ENCODE data around the gene MYL7. TPM values are rescaled to one million over a fixed set of nuclear protein-coding genes. Genes with fewer than 3 reads are reported as not detected.

MYL7 gene
- total RNA-seq, 1 donor from 2014 or later, result 1.6 TPM

DNA sequence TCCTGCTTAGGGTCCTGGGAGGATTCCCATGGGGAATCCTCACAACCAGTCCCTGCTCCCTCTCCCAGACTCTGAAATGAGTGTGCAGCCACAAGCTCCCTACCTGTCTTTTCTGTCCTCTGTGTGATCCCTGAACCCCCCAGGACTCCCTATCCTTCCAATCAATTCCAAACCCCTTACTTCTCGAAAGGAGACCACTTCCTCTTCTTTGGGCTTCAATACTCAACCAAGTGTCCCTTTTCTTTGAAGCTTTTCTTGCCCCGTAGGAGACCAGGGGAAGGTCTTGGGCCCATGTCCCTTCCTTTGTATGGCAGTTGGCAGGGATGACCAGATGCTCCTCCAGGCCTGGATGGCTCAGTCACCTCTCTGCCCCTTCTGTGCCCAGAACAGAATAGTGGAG is 35.3 kb downstream of the MYL7 start:
- DNase-seq (no peak), ATAC-seq (no peak)
- TF ChIP-seq, protein P1, sequence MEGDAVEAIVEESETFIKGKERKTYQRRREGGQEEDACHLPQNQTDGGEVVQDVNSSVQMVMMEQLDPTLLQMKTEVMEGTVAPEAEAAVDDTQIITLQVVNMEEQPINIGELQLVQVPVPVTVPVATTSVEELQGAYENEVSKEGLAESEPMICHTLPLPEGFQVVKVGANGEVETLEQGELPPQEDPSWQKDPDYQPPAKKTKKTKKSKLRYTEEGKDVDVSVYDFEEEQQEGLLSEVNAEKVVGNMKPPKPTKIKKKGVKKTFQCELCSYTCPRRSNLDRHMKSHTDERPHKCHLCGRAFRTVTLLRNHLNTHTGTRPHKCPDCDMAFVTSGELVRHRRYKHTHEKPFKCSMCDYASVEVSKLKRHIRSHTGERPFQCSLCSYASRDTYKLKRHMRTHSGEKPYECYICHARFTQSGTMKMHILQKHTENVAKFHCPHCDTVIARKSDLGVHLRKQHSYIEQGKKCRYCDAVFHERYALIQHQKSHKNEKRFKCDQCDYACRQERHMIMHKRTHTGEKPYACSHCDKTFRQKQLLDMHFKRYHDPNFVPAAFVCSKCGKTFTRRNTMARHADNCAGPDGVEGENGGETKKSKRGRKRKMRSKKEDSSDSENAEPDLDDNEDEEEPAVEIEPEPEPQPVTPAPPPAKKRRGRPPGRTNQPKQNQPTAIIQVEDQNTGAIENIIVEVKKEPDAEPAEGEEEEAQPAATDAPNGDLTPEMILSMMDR (IDR thresholded peaks at IDR 0.05), result no peak
- H3K4me3 ChIP-seq, result peak overlapping the region; percentile 59
- peaks cover 37% of the 10 kb centered on the region for H3K36me3 ChIP-seq
- peak overlapping the region; percentile 81 for H3K27ac ChIP-seq
- peaks cover 4% of the 10 kb centered on the region for H3K4me1 ChIP-seq
- no peaks in the 10 kb centered on the region for H3K9me3 ChIP-seq
- intact Hi-C loops (cut with DNase I), result no loop called here
- peaks cover 20% of the 10 kb centered on the region for H3K27me3 ChIP-seq (ENCODE audit: low read depth)

DNA sequence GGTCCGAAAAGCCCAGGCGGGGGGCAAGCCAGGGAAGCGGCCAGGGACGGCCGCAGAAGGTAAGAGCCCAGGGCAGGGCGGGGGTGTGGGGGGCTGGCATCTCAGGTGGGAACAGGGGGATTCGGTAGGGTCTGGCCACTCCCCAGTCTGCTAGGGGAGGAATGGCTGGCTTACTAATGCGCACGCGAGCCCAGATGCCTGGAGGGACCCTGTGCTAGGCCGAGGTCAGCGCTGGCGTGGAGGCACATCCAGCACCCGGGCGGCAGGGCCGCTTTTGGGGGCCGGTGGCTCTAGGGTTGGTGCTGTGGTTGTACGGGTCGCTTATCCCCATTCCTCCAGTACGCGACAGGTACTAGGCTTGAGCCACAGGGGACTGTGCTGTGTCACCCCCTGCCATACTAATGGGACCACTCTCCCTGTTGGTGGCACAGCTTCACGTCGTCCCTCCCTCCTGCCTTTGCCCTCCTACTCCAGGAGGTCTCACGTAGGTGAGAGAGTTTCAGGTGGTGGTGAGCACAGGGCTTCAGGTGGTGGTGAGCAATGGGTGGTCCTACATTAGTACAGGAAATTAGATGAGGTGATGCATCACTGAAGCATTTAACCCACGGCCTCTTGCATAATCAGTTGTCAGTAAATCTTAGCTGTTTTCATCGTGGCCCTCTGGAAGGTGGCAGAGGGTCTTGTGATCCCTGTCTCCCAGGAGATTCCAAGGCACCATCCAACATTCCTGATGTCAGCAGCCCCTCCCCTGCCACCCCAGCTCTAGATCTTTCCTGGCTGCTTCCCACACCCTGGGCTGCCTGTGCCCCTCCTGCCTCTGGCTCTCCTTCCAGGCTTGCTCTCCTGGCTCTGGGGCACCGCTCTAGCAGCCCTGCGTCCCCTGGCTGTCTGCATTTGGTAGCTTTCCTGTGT is 36.0 kb downstream of the MYL7 start:
- ATAC-seq (peak; percentile 3 to 15), DNase-seq (no peak)
- intact Hi-C loops (cut with DNase I), result no loop called here
- H3K36me3 ChIP-seq, result peaks cover 30% of the 10 kb centered on the region
- peak overlapping the region; percentile 59 for H3K4me3 ChIP-seq
- no peaks in the 10 kb centered on the region for H3K9me3 ChIP-seq
- TF ChIP-seq, protein P1 (IDR thresholded peaks at IDR 0.05), result no peak
- H3K27me3 ChIP-seq (ENCODE audit: low read depth), result peaks cover 20% of the 10 kb centered on the region
- H3K27ac ChIP-seq, result peak overlapping the region; percentile 81
- peaks cover 4% of the 10 kb centered on the region for H3K4me1 ChIP-seq

DNA sequence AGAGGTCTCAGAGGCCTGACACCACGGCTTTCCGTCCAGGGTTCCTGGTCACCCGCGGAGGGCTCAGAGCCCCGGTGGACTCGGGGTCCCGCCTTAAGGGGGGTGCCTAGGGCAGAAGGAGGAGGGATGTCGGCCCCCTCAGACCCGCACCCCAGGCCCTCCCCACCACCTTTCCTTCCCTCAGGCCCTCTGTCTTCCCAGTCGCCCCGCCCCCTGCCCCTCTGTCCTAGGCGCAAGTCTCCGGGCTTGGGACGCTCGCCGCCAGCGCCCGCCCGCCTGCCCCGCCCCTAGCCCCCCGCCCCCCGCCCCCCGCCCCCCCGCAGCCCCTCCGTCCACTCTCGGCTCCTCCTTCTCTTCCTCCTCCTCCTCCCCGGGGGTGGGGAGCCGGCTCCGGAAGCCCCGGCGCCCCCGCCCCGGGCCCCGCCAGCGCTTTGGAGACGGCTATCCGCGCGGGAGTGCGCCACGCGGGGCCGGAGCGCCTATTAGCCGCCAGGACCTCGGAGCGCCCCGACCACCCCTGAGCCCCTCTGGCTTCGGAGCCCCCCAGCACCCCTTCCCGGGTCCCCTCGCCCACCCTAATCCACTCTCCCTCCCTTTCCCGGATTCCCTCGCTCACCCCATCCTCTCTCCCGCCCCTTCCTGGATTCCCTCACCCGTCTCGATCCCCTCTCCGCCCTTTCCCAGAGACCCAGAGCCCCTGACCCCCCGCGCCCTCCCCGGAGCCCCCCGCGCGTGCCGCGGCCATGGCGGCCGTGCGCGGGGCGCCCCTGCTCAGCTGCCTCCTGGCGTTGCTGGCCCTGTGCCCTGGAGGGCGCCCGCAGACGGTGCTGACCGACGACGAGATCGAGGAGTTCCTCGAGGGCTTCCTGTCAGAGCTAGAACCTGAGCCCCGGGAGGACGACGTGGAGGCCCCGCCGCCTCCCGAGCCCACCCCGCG is 36.9 kb downstream of the MYL7 start, which contains the start of gene AEBP1:
AEBP1 (plus strand) TSS at position 423 of the 937 bp plus-strand sequence; CDS start at position 744, 321 bp downstream.
- Histone ChIP-seq H3K36me3 (peaks cover 21% of the 10 kb centered on the region), H3K4me3 (peak within 1 kb of the TSS; percentile 59), H3K27me3 (ENCODE audit: low read depth) (peaks cover 20% of the 10 kb centered on the region), H3K27ac (peak within 1 kb of the TSS; percentile 81), H3K4me1 (peaks cover 4% of the 10 kb centered on the region), H3K9me3 (no peaks in the 10 kb centered on the region)
- intact Hi-C loops (cut with DNase I), result no loop called here
- TF ChIP-seq, protein P1 (IDR thresholded peaks at IDR 0.05), result no peak
- DNase-seq (no peak), ATAC-seq (peak; percentile 36 to 37)

DNA sequence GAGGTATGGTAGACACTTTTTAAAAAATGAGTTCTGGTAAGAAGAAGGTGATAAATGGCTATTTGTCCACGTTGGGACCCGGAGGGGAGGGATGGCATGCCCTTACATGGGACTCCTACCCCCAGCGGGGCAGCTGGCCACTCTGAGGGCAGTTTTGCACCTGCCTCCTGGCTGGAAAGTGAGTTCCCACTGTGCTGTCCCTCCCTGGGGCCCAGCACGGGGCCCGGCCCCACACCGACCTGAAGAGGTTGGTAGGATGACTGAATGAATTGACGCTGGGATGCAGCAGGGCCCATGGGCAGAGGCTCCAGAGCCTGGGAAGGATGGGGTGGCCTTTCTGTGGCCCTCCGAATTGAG is 37.6 kb downstream of the MYL7 start:
- Histone ChIP-seq H3K36me3 (peaks cover 16% of the 10 kb centered on the region), H3K9me3 (no peaks in the 10 kb centered on the region), H3K4me1 (peaks cover 4% of the 10 kb centered on the region), H3K27ac (peak overlapping the region; percentile 67), H3K27me3 (ENCODE audit: low read depth) (peaks cover 20% of the 10 kb centered on the region), H3K4me3 (peak overlapping the region; percentile 59)
- no peak for ATAC-seq
- DNase-seq, result no peak
- TF ChIP-seq, protein P1 (IDR thresholded peaks at IDR 0.05), result no peak
- intact Hi-C loops (cut with DNase I), result no loop called here

DNA sequence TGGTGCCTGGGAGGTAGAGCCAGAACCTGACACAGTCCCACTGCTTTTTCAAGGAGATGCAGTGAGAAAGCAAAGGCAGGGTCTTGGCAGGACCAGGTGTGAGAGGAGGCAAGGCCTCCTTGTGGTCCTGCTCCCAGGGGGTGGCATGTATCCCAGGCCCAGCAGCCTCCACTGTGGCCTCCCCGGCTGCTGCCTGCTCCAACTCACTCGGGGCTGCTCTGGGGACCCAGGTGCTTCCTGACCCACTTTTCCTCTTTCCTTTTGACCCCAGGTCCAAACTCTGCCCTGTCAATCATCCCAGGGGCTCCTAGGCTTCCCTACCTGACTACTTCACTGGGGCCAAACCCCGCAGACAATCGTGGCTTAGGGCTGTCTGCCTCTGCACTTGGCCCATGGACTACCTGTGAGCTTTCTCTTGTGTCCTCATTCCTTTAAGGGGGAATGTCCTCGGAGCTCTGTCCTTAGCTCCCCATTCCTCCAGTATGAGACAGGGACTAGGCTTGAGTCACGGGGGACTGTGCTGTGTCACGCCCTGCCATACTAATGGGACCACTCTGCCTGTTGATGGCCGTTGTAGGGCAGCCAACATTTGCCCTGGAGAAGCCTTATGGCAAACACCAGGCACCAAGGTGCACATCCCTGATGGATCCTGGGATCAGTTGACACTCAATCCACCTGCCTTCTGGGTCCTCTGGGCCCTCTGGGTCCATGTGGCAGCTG is 38.1 kb downstream of the MYL7 start:
- no peak for DNase-seq
- intact Hi-C loops (cut with DNase I), result no loop called here
- ATAC-seq, result no peak
- Histone ChIP-seq H3K27ac (peak overlapping the region; percentile 67), H3K36me3 (peaks cover 10% of the 10 kb centered on the region), H3K4me3 (no peak overlapping the region), H3K4me1 (peaks cover 4% of the 10 kb centered on the region), H3K9me3 (no peaks in the 10 kb centered on the region), H3K27me3 (ENCODE audit: low read depth) (peaks cover 20% of the 10 kb centered on the region)
- TF ChIP-seq, protein P1 (IDR thresholded peaks at IDR 0.05), result no peak
